ENCODE data around the gene ADGRG3. TPM values are rescaled to one million over a fixed set of nuclear protein-coding genes. Genes with fewer than 3 reads are reported as not detected.

ADGRG3 gene
- total RNA-seq, 1 donor from 2014 or later, result not detected

DNA sequence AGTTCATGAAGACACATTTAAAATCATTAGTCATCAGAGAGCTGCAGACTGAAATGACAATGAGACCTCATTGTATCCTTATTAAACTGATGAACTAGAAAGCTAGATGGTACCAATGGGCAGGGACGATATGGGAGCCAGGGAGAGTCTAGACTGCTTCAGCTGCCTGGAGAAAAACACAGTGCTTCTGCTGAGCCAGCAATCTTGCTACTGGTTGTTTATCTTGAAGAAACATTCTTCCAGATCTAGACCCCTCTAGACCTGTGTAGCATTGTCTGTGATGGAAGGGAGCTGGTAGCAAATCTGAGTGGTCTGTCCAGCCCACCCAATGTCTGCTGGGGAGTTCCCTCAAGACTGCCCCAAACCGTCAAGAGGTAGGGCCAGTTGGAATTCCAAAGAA lies 24.5 kb downstream of the ADGRG3 start:
- Mint-ChIP-seq H3K27ac (ENCODE audit: unreplicated experiment) (no peak overlapping the region), H3K4me1 (ENCODE audit: unreplicated experiment) (no peaks in the 10 kb centered on the region), H3K27me3 (ENCODE audit: unreplicated experiment) (peaks cover 24% of the 10 kb centered on the region), H3K9me3 (ENCODE audit: unreplicated experiment) (no peaks in the 10 kb centered on the region), H3K4me3 (ENCODE audit: unreplicated experiment) (no peak overlapping the region), H3K36me3 (ENCODE audit: unreplicated experiment) (no peaks in the 10 kb centered on the region)
- TF ChIP-seq, protein P1, sequence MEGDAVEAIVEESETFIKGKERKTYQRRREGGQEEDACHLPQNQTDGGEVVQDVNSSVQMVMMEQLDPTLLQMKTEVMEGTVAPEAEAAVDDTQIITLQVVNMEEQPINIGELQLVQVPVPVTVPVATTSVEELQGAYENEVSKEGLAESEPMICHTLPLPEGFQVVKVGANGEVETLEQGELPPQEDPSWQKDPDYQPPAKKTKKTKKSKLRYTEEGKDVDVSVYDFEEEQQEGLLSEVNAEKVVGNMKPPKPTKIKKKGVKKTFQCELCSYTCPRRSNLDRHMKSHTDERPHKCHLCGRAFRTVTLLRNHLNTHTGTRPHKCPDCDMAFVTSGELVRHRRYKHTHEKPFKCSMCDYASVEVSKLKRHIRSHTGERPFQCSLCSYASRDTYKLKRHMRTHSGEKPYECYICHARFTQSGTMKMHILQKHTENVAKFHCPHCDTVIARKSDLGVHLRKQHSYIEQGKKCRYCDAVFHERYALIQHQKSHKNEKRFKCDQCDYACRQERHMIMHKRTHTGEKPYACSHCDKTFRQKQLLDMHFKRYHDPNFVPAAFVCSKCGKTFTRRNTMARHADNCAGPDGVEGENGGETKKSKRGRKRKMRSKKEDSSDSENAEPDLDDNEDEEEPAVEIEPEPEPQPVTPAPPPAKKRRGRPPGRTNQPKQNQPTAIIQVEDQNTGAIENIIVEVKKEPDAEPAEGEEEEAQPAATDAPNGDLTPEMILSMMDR (IDR thresholded peaks at IDR 0.05), result no peak
- no peak for DNase-seq (ENCODE audit: extremely low spot score, unreplicated experiment)

DNA sequence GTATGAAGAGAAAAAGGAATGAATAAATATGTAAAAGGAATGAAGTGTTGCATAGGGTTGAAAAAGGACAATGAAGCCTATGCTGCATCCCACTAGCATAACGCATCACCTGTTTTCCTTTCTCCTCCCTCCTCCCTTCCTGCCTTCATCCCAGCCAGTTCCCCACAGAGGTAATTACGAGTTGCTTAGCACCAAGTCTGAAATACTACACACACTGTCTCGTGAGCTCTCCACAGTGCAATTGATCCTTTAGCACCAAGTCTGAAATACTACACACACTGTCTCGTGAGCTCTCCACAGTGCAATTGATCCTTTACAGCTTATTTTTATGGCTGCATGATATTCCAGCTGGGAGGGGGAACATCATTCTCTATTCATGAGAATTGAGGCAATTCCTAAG lies 25.4 kb downstream of the ADGRG3 start:
- peaks cover 16% of the 10 kb centered on the region for H3K27me3 Mint-ChIP-seq (ENCODE audit: unreplicated experiment)
- H3K9me3 Mint-ChIP-seq (ENCODE audit: unreplicated experiment), result no peaks in the 10 kb centered on the region
- H3K36me3 Mint-ChIP-seq (ENCODE audit: unreplicated experiment), result no peaks in the 10 kb centered on the region
- TF ChIP-seq, protein P1 (IDR thresholded peaks at IDR 0.05), result no peak
- DNase-seq (ENCODE audit: extremely low spot score, unreplicated experiment), result no peak
- H3K27ac Mint-ChIP-seq (ENCODE audit: unreplicated experiment), result no peak overlapping the region
- no peaks in the 10 kb centered on the region for H3K4me1 Mint-ChIP-seq (ENCODE audit: unreplicated experiment)
- H3K4me3 Mint-ChIP-seq (ENCODE audit: unreplicated experiment), result no peak overlapping the region

DNA sequence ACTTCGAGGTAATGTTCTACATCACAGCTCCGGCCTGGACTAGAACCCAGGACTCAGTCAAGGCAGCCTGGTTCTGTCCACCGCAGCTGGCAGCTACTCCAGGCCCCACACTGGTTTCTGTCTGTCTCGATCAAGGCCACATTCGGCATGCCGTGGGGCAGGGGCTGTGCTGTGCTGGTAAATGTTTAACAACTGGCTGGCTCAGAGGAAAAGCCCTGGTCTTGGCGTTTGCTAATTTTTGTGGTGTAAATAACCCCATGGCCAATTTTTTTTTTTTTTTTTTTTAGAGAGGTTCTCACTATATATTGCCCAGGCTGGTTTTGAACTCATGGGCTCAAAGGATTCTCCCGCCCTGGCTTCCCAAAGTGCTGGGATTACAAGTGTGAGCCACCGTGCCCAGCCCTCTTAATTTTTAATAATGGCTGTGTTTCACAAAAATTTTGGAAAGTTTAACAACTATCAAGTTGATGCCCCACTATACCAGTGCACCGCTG lies 26.2 kb downstream of the ADGRG3 start:
- Mint-ChIP-seq H3K4me1 (ENCODE audit: unreplicated experiment) (no peaks in the 10 kb centered on the region), H3K4me3 (ENCODE audit: unreplicated experiment) (no peak overlapping the region), H3K27ac (ENCODE audit: unreplicated experiment) (no peak overlapping the region), H3K36me3 (ENCODE audit: unreplicated experiment) (no peaks in the 10 kb centered on the region), H3K27me3 (ENCODE audit: unreplicated experiment) (peaks cover 12% of the 10 kb centered on the region), H3K9me3 (ENCODE audit: unreplicated experiment) (no peaks in the 10 kb centered on the region)
- no peak for DNase-seq (ENCODE audit: extremely low spot score, unreplicated experiment)
- TF ChIP-seq, protein P1 (IDR thresholded peaks at IDR 0.05), result no peak

DNA sequence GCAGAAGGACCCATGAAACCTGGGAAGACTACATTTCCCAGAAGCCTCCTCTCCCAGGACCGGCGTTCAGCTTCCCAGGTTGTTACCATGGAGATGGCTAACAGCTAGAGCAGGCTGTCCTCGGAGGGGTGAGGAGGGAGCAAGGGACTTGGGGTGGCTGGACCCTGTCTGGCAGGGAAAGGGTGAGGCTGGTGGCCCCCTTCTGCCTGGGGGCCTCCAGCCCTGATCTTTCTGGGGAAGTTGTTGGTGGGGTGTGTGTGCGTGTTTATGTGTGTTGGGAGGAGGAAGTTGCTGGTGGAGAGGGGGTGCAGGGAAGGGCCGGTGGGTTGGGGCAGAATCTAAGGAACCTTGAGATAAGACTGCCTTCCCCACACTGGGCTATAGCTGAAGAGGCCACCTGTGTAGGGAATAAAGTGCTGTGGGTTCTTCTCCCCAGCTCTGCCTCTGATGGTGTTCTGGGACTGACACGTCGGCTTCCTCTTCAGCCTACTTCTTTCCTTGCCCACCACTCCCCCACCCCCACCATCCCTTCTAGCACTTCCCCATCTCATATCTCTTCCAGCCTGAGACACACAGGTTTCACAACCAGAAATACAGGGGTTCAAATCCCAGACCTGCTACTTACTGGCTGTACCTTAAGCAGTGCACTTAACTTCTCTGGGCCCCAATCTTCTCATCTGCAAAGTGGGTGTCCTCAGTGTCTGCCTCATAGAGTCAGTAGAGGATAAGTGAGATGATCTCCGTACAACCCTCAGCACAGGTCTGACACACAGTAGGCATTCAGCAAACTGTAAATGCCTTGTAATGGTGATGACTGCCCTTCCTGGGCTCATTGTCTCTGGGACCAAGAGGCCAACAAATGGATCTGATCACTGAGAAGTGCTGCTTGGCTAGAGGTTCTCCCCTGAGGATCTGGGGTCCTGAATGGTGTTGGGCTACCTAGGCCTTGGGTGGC lies 26.9 kb downstream of the ADGRG3 start, which contains the start of gene DRC7:
DRC7 (plus strand) TSS at position 82 of the 955 bp plus-strand sequence. CDS start 3,144 bp downstream, outside the sequence.
- peaks cover 11% of the 10 kb centered on the region for H3K27me3 Mint-ChIP-seq (ENCODE audit: unreplicated experiment)

More for the DNA sequence above, 26.9 kb downstream of the ADGRG3 start, which contains the start of gene DRC7:
- Mint-ChIP-seq H3K4me3 (ENCODE audit: unreplicated experiment) (peak within 1 kb of the TSS; percentile 57), H3K36me3 (ENCODE audit: unreplicated experiment) (no peaks in the 10 kb centered on the region), H3K9me3 (ENCODE audit: unreplicated experiment) (no peaks in the 10 kb centered on the region), H3K4me1 (ENCODE audit: unreplicated experiment) (no peaks in the 10 kb centered on the region), H3K27ac (ENCODE audit: unreplicated experiment) (no peak within 1 kb of the TSS)
- TF ChIP-seq, protein P1 (IDR thresholded peaks at IDR 0.05), result no peak
- no peak for DNase-seq (ENCODE audit: extremely low spot score, unreplicated experiment)

Measured in osteocyte (in vitro differentiated cells).